Hepatocyte (in vitro differentiated cells): ENCODE data around the gene LAMC2. TPM values are rescaled to one million over a fixed set of nuclear protein-coding genes. Genes with fewer than 3 reads are reported as not detected.

Experiments
- DNase-seq: peaks from one replicate; pipeline ENCODE4 v3.0.0-alpha.2; 2016; ENCODE audit warnings: low spot score
- H2AFZ ChIP-seq: fragments of 200-600 bp; sonication (generic); 2 replicates; pipeline ENCODE4 v1.6.0; 2016; ENCODE audit warnings: antibody characterized with exemption, mild to moderate bottlenecking
- H3K27ac ChIP-seq: fragments of 200-600 bp; sonication (generic); 2 replicates; pipeline ENCODE4 v1.5.1; 2016; ENCODE audit warnings: mild to moderate bottlenecking
- H3K27me3 ChIP-seq: fragments of 200-600 bp; sonication (generic); 2 replicates; pipeline ENCODE4 v1.6.1; 2016
- H3K36me3 ChIP-seq: fragments of 200-600 bp; sonication (generic); replicated peaks from 2 replicates; pipeline ENCODE4 v1.5.1; 2016; ENCODE audit warnings: low read depth; ENCODE audit not compliant: insufficient read depth
- H3K4me1 ChIP-seq: fragments of 200-600 bp; sonication (generic); 2 replicates; pipeline ENCODE4 v1.5.1; 2016; ENCODE audit warnings: mild to moderate bottlenecking, moderate library complexity; ENCODE audit not compliant: insufficient read depth
- H3K4me2 ChIP-seq: fragments of 200-600 bp; sonication (generic); 2 replicates; pipeline ENCODE4 v1.6.0; 2016
- H3K4me3 ChIP-seq: fragments of 200-600 bp; sonication (generic); 2 replicates; pipeline ENCODE4 v1.5.1; 2016; ENCODE audit warnings: mild to moderate bottlenecking
- H3K79me2 ChIP-seq: fragments of 200-600 bp; sonication (generic); 2 replicates; pipeline ENCODE4 v1.6.0; 2017; ENCODE audit warnings: mild to moderate bottlenecking
- H3K9me2 ChIP-seq: fragments of 200-600 bp; sonication (generic); replicated peaks from 2 replicates; pipeline ENCODE4 v1.6.0; 2017; ENCODE audit warnings: mild to moderate bottlenecking; ENCODE audit not compliant: insufficient read depth
- H3K9me3 ChIP-seq: fragments of 200-600 bp; sonication (generic); 2 replicates; pipeline ENCODE4 v1.5.1; 2016; ENCODE audit warnings: low read depth, mild to moderate bottlenecking
- H4K20me1 ChIP-seq: fragments of 200-600 bp; sonication (generic); 2 replicates; pipeline ENCODE4 v1.6.0; 2016; ENCODE audit warnings: mild to moderate bottlenecking; ENCODE audit not compliant: insufficient read depth, poor library complexity, severe bottlenecking
- CTCF ChIP-seq: fragments of 200-600 bp; sonication (generic); IDR thresholded peaks from 2 replicates; pipeline ENCODE4 v1.5.1; 2016; ENCODE audit warnings: antibody characterized with exemption, mild to moderate bottlenecking; ENCODE audit not compliant: poor library complexity
- EZH2 ChIP-seq: fragments of 200-600 bp; sonication (generic); IDR thresholded peaks from 2 replicates; pipeline ENCODE4 v1.6.1; 2016; ENCODE audit warnings: antibody characterized with exemption, mild to moderate bottlenecking, borderline replicate concordance
- EZH2phosphoT487 ChIP-seq: fragments of 200-600 bp; sonication (generic); IDR thresholded peaks from one replicate; pipeline ENCODE4 v1.6.1; 2018; ENCODE audit warnings: antibody characterized with exemption, mild to moderate bottlenecking, low read depth, moderate library complexity; ENCODE audit not compliant: unreplicated experiment, severe bottlenecking
- WGBS: methylation state at CpG from one replicate; pipeline ENCODE4 v1.1.6; 2016; ENCODE audit warnings: low lambda C conversion rate; ENCODE audit errors: missing lambda C conversion rate; 5-methylcytosine and 5-hydroxymethylcytosine counted together
- polyA plus RNA-seq: library from polyadenylated mRNA; unstranded; fragments of >200 nt; fragmentation: Nextera tagmentation; extraction: Ambion mirVana; gene quantifications from 2 replicates; pipeline ENCODE4 v1.2.1, GENCODE V29; 2016
- total RNA-seq: library from RNA; depleted of rRNA; stranded (reverse); fragments of >200 nt; gene quantifications from 2 replicates; pipeline ENCODE4 v1.2.3, GENCODE V29; 2014

LAMC2 gene
- total and polyA plus RNA-seq, 2 experiments from 2014 or later, result 45.3 to 76.3 TPM

GRCh38 chr1:183277821-183278738 lies 92.0 kb downstream of the LAMC2 start:
- Histone ChIP-seq H2AFZ (no peak overlapping the region), H3K27me3 (no peaks in the 10 kb centered on the region), H3K4me2 (no peak overlapping the region), H4K20me1 (no peaks in the 10 kb centered on the region), H3K4me1 (peaks cover 23% of the 10 kb centered on the region), H3K4me3 (no peak overlapping the region), H3K36me3 (no peaks in the 10 kb centered on the region), H3K79me2 (no peaks in the 10 kb centered on the region), H3K27ac (peak overlapping the region; percentile 68), H3K9me3 (no peaks in the 10 kb centered on the region), H3K9me2 (no peaks in the 10 kb centered on the region)
- TF ChIP-seq EZH2phosphoT487 (no peak), CTCF (no peak), EZH2 (no peak)
- 65% methylated on average over 7 of the region's 7 CpGs for WGBS
- DNase-seq, result no peak

- Histone ChIP-seq H2AFZ (peak overlapping the region; percentile 9), H3K27ac (peak overlapping the region; percentile 62)
- no peak for DNase-seq
Measured at GRCh38 chr1:183278739-183279591, 92.9 kb downstream of the LAMC2 start.

GRCh38 chr1:183279835-183280234 lies 93.8 kb downstream of the LAMC2 start:
- WGBS, result 68% methylated on average over 6 of the region's 6 CpGs
- Histone ChIP-seq H3K4me3 (no peak overlapping the region), H3K27me3 (no peaks in the 10 kb centered on the region)

More at GRCh38 chr1:183278739-183279591, 92.9 kb downstream of the LAMC2 start:
- Histone ChIP-seq H3K9me2 (no peaks in the 10 kb centered on the region), H3K9me3 (no peaks in the 10 kb centered on the region), H3K79me2 (no peaks in the 10 kb centered on the region), H3K27me3 (no peaks in the 10 kb centered on the region), H3K4me1 (peaks cover 16% of the 10 kb centered on the region), H3K36me3 (no peaks in the 10 kb centered on the region), H3K4me2 (no peak overlapping the region), H3K4me3 (no peak overlapping the region), H4K20me1 (no peaks in the 10 kb centered on the region)
- TF ChIP-seq CTCF (no peak), EZH2 (no peak), EZH2phosphoT487 (no peak)
- WGBS, result 70% methylated on average over 12 of the region's 12 CpGs

More at GRCh38 chr1:183279835-183280234, 93.8 kb downstream of the LAMC2 start:
- Histone ChIP-seq H4K20me1 (no peaks in the 10 kb centered on the region), H3K9me2 (no peaks in the 10 kb centered on the region), H3K27ac (peak overlapping the region; percentile 62), H3K9me3 (no peaks in the 10 kb centered on the region), H3K36me3 (no peaks in the 10 kb centered on the region), H2AFZ (no peak overlapping the region), H3K4me1 (peaks cover 16% of the 10 kb centered on the region), H3K79me2 (no peaks in the 10 kb centered on the region), H3K4me2 (no peak overlapping the region)
- TF ChIP-seq CTCF (no peak), EZH2 (no peak), EZH2phosphoT487 (no peak)
- peak; percentile 34 for DNase-seq
